Smooth muscle cell (in vitro differentiated cells): ENCODE results near the gene FBXL13. TPM values are rescaled to one million over a fixed set of nuclear protein-coding genes. Genes with fewer than 3 reads are reported as not detected.

Source experiments
- DNase-seq: peaks from one replicate; lab custom pipeline; 2025; ENCODE audit not compliant: unreplicated experiment; lab: John Stamatoyannopoulos, UW
- H2AFZ ChIP-seq: fragments of 200-600 bp; sonication (generic); 2 replicates; pipeline ENCODE4 v1.6.0; 2016; ENCODE audit warnings: antibody characterized with exemption, low read depth, mild to moderate bottlenecking
- H3F3A ChIP-seq: fragments of 200-600 bp; sonication (generic); 2 replicates; pipeline ENCODE4 v1.6.0; 2017; ENCODE audit warnings: antibody characterized with exemption, low read depth
- H3K27ac ChIP-seq: fragments of 200-600 bp; sonication (generic); 2 replicates; pipeline ENCODE4 v1.5.1; 2016; ENCODE audit warnings: low read depth, mild to moderate bottlenecking
- H3K27me3 ChIP-seq: fragments of 200-600 bp; sonication (generic); 2 replicates; pipeline ENCODE4 v1.6.1; 2016; ENCODE audit warnings: low read depth, mild to moderate bottlenecking
- H3K36me3 ChIP-seq: fragments of 200-600 bp; sonication (generic); 2 replicates; pipeline ENCODE4 v1.5.1; 2016; ENCODE audit warnings: low read depth
- H3K4me1 ChIP-seq: fragments of 200-600 bp; sonication (generic); 2 replicates; pipeline ENCODE4 v1.5.1; 2016; ENCODE audit warnings: low read depth
- H3K4me2 ChIP-seq: fragments of 200-600 bp; sonication (generic); 2 replicates; pipeline ENCODE4 v1.6.0; 2016; ENCODE audit warnings: mild to moderate bottlenecking
- H3K4me3 ChIP-seq: fragments of 200-600 bp; sonication (generic); 2 replicates; pipeline ENCODE4 v1.5.1; 2016; ENCODE audit warnings: mild to moderate bottlenecking
- H3K79me2 ChIP-seq: fragments of 200-600 bp; sonication (generic); 2 replicates; pipeline ENCODE4 v1.6.0; 2016; ENCODE audit warnings: low read depth, mild to moderate bottlenecking
- H3K9ac ChIP-seq: fragments of 200-600 bp; sonication (generic); 2 replicates; pipeline ENCODE4 v1.6.0; 2016; ENCODE audit warnings: low read depth
- H3K9me3 ChIP-seq: fragments of 200-600 bp; sonication (generic); replicated peaks from 2 replicates; pipeline ENCODE4 v1.5.1; 2016; ENCODE audit warnings: low read depth
- H4K20me1 ChIP-seq: fragments of 200-600 bp; sonication (generic); 2 replicates; pipeline ENCODE4 v1.6.0; 2016; ENCODE audit warnings: low read depth
- WGBS: methylation state at CpG from one replicate; pipeline ENCODE4 v1.1.7; 2016; ENCODE audit warnings: low lambda C conversion rate; 5-methylcytosine and 5-hydroxymethylcytosine counted together
- polyA plus RNA-seq: library from polyadenylated mRNA; unstranded; fragments of >200 nt; fragmentation: Nextera tagmentation; extraction: Ambion mirVana; gene quantifications from 2 replicates; pipeline ENCODE4 v1.2.1, GENCODE V29; 2016
- total RNA-seq: library from RNA; depleted of rRNA; stranded (reverse); fragments of >200 nt; gene quantifications from 2 replicates; pipeline ENCODE4 v1.2.3, GENCODE V29; 2014
- TF ChIP-seq, protein P1 (sequence below): fragments of 200-600 bp; sonication (generic); IDR thresholded peaks from 2 replicates; pipeline ENCODE4 v1.5.1; 2017; ENCODE audit warnings: borderline replicate concordance, mild to moderate bottlenecking, antibody characterized with exemption; ENCODE audit not compliant: insufficient read depth, poor library complexity, severe bottlenecking

The FBXL13 gene
- total and polyA plus RNA-seq, 2 experiments from 2014 or later = 2.6 to 12.1 TPM

DNA sequence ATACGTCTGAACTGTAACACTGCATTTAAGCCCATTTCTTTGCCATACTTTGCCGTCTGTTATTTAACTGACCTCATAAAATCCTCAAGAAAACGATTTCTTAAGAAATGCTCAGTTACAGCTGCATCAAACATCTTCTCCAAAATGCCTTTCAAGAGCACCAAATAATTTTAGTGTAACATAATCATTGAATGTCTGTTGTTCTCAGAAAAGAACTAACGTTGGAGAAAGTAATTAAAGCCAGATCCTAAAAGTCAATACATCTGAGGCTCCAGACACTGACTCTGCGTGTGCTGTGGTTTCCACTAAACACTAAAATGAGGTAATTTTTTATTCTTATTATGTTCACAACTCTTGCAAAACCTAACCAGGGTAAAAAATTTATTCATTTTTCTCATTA, 225.5 kb downstream of the FBXL13 start:
- H3K9me3 ChIP-seq = no peaks in the 10 kb centered on the region
- H3F3A ChIP-seq = no peaks in the 10 kb centered on the region
- no peaks in the 10 kb centered on the region for H3K79me2 ChIP-seq
- no peak overlapping the region for H3K4me3 ChIP-seq
- TF ChIP-seq, protein P1, sequence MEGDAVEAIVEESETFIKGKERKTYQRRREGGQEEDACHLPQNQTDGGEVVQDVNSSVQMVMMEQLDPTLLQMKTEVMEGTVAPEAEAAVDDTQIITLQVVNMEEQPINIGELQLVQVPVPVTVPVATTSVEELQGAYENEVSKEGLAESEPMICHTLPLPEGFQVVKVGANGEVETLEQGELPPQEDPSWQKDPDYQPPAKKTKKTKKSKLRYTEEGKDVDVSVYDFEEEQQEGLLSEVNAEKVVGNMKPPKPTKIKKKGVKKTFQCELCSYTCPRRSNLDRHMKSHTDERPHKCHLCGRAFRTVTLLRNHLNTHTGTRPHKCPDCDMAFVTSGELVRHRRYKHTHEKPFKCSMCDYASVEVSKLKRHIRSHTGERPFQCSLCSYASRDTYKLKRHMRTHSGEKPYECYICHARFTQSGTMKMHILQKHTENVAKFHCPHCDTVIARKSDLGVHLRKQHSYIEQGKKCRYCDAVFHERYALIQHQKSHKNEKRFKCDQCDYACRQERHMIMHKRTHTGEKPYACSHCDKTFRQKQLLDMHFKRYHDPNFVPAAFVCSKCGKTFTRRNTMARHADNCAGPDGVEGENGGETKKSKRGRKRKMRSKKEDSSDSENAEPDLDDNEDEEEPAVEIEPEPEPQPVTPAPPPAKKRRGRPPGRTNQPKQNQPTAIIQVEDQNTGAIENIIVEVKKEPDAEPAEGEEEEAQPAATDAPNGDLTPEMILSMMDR = no peak
- peak overlapping the region; percentile 57 for H3K4me2 ChIP-seq
- no peaks in the 10 kb centered on the region for H4K20me1 ChIP-seq
- H3K9ac ChIP-seq = peak overlapping the region; percentile 14
- WGBS = 48% methylated on average over 5 of the region's 5 CpGs
- peak overlapping the region; percentile 84 for H3K27ac ChIP-seq
- no peak overlapping the region for H2AFZ ChIP-seq
- H3K27me3 ChIP-seq = no peaks in the 10 kb centered on the region
- H3K4me1 ChIP-seq = peaks cover 7% of the 10 kb centered on the region
- no peak for DNase-seq
- H3K36me3 ChIP-seq = no peaks in the 10 kb centered on the region

DNA sequence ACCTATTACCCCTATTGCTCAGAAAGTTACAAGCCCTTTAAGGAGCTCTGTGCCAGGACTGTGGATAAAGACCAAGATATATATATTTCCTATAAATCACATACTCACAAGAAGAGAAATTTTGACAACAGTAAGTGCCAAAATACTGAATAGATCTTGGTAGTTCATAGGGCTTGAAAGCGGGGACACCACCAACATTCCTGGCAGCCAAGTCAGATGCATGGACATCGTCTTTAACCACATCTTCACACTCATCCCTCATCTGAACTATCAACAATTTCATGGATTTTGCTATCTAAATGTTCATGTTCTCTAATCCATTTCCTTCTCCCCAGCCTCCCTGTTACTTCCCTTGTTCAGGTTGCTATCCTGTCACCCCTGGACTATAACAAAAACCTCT, 229.2 kb downstream of the FBXL13 start:
- WGBS = 56% methylated on average over 2 of the region's 2 CpGs
- H3K4me3 ChIP-seq = no peak overlapping the region

DNA sequence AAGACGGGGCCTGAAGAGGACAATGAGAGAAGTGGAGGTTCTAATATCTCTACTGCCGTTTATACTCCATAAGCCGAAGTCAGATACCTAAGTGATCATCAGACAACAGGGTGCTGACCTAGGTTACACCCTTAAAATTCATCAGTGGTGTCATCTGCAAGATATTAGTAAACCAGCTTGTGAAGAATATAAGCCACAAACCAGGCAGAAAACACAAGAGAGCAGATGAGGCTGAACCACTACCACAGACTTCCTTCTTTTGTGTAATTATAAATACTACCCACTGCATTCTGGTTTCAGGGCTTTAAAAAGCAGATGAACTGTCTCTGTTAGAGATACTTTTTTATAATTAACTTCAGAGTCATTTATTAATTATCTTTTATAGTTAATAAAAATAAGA, 230.7 kb downstream of the FBXL13 start:
- H3K27me3 ChIP-seq = no peaks in the 10 kb centered on the region
- WGBS = 98% methylated on average over 3 of the region's 3 CpGs
- TF ChIP-seq, protein P1 = no peak
- no peaks in the 10 kb centered on the region for H3K79me2 ChIP-seq
- H3K27ac ChIP-seq = no peak overlapping the region
- H2AFZ ChIP-seq = no peak overlapping the region
- no peak overlapping the region for H3K9ac ChIP-seq
- no peak overlapping the region for H3K4me3 ChIP-seq
- H3K4me2 ChIP-seq = no peak overlapping the region
- no peaks in the 10 kb centered on the region for H3K4me1 ChIP-seq
- H3K36me3 ChIP-seq = no peaks in the 10 kb centered on the region
- no peaks in the 10 kb centered on the region for H3K9me3 ChIP-seq
- no peak for DNase-seq
- no peaks in the 10 kb centered on the region for H3F3A ChIP-seq
- H4K20me1 ChIP-seq = no peaks in the 10 kb centered on the region

More for the DNA sequence above, 229.2 kb downstream of the FBXL13 start:
- no peak for DNase-seq
- H3K36me3 ChIP-seq = no peaks in the 10 kb centered on the region
- H3K4me1 ChIP-seq = peaks cover 7% of the 10 kb centered on the region
- H3K27me3 ChIP-seq = no peaks in the 10 kb centered on the region
- no peak overlapping the region for H3K9ac ChIP-seq
- H3K9me3 ChIP-seq = no peaks in the 10 kb centered on the region
- H3K4me2 ChIP-seq = no peak overlapping the region
- no peaks in the 10 kb centered on the region for H3F3A ChIP-seq
- H4K20me1 ChIP-seq = no peaks in the 10 kb centered on the region
- TF ChIP-seq, protein P1 = no peak
- H3K27ac ChIP-seq = no peak overlapping the region
- H2AFZ ChIP-seq = no peak overlapping the region
- H3K79me2 ChIP-seq = no peaks in the 10 kb centered on the region

DNA sequence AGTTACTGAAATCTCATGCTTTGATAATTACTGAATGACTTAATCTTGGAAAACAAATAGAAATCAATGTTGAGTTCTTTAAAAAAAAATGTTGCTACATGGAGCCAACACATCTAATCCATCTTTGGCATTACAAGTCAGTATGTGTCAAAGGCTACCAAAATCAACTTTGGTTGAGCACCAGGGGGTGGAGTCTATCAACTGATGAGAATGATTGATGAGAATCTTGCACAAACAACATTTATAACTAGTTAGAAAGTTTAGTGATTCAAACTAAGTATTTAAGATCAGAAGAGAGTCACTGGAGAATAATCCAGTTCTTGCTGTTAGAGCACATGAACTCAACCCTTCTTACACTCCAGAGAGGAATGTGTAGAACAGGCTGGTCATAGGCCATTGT, 232.3 kb downstream of the FBXL13 start:
- H3K27me3 ChIP-seq = no peaks in the 10 kb centered on the region
- no peaks in the 10 kb centered on the region for H3K4me1 ChIP-seq
- H3K27ac ChIP-seq = no peak overlapping the region
- H3K36me3 ChIP-seq = no peaks in the 10 kb centered on the region
- DNase-seq = no peak
- no peaks in the 10 kb centered on the region for H3K9me3 ChIP-seq
- no peak overlapping the region for H3K4me2 ChIP-seq
- H2AFZ ChIP-seq = no peak overlapping the region
- H3K9ac ChIP-seq = no peak overlapping the region
- no peak overlapping the region for H3K4me3 ChIP-seq
- H4K20me1 ChIP-seq = no peaks in the 10 kb centered on the region
- TF ChIP-seq, protein P1 = no peak
- H3K79me2 ChIP-seq = no peaks in the 10 kb centered on the region
- peaks cover under 1% of the 10 kb centered on the region for H3F3A ChIP-seq
